SK-N-SH treated with all-trans-retinoic acid at 6 μM for 48 hours (cell line): ENCODE results near the gene PGM5.
"Not testable (repeated sequence)": the region's sequence is repeated elsewhere in the genome, so short reads cannot be mapped to it uniquely, and the experiment has no call there.

Source experiments
- ARNTL ChIP-seq: fragments of 450-650 bp; formaldehyde crosslinking; IDR thresholded peaks from 2 replicates; pipeline ENCODE4 v1.5.0; 2020; ENCODE audit warnings: low read depth, mild to moderate bottlenecking, moderate library complexity, borderline replicate concordance
- CSDC2 ChIP-seq: fragments of 250-450 bp; sonication (Bioruptor Pico); IDR thresholded peaks from 2 replicates; pipeline ENCODE4 v1.5.0; 2020; ENCODE audit warnings: mild to moderate bottlenecking, moderate library complexity
- ESRRG ChIP-seq: fragments of 250-450 bp; sonication (Bioruptor Pico); IDR thresholded peaks from 2 replicates; pipeline ENCODE4 v1.6.1; 2021; ENCODE audit warnings: mild to moderate bottlenecking
- RARB ChIP-seq: fragments of 250-450 bp; sonication (Bioruptor Pico); IDR thresholded peaks from 2 replicates; pipeline ENCODE4 v1.8.0; 2021; ENCODE audit warnings: mild to moderate bottlenecking, moderate library complexity
- TCF4 ChIP-seq: fragments of 250-450 bp; sonication (Bioruptor Pico); IDR thresholded peaks from 2 replicates; pipeline ENCODE4 v1.8.0; 2021; ENCODE audit warnings: mild to moderate bottlenecking, moderate library complexity, borderline replicate concordance
- ZFP3 ChIP-seq: fragments of 250-450 bp; sonication (Bioruptor Pico); IDR thresholded peaks from 2 replicates; pipeline ENCODE4 v1.5.0; 2020; ENCODE audit warnings: mild to moderate bottlenecking, moderate library complexity
- TF ChIP-seq, protein P1 (sequence below): fragments of 250-450 bp; sonication (Bioruptor Pico); IDR thresholded peaks from 2 replicates; pipeline ENCODE4 v1.5.1; 2021; ENCODE audit warnings: mild to moderate bottlenecking, moderate library complexity
- TF ChIP-seq, protein P2 (sequence below): fragments of 250-450 bp; sonication (Bioruptor Pico); IDR thresholded peaks from 2 replicates; pipeline ENCODE4 v1.8.0; 2021; ENCODE audit warnings: low read depth, mild to moderate bottlenecking, moderate library complexity, borderline replicate concordance
- TF ChIP-seq, protein P3 (sequence below): fragments of 250-450 bp; sonication (Bioruptor Pico); IDR thresholded peaks from 2 replicates; pipeline ENCODE4 v1.5.1; 2020; ENCODE audit warnings: low read depth, mild to moderate bottlenecking, moderate library complexity

DNA sequence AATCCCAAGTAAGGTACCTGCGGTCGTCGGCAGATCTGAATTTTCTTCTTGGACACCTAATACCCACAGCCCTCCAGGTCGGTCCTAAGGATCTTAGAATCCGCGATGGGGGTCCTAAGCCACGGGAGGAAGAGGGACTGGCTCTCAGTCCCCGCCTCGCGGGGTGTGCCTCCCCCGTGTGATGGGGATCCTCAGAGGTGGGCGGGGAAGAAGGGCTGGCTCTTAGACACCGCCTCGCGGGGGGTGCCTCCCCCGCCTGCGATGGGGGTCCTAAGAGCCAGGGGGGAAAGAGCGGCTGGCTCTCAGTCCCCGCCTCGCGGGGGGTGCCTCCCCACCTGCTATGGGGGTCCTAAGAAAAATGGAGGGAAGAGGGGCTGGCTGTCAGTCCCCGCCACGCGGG is 32.7 kb upstream of the PGM5 start:
- TF ChIP-seq, protein P1, sequence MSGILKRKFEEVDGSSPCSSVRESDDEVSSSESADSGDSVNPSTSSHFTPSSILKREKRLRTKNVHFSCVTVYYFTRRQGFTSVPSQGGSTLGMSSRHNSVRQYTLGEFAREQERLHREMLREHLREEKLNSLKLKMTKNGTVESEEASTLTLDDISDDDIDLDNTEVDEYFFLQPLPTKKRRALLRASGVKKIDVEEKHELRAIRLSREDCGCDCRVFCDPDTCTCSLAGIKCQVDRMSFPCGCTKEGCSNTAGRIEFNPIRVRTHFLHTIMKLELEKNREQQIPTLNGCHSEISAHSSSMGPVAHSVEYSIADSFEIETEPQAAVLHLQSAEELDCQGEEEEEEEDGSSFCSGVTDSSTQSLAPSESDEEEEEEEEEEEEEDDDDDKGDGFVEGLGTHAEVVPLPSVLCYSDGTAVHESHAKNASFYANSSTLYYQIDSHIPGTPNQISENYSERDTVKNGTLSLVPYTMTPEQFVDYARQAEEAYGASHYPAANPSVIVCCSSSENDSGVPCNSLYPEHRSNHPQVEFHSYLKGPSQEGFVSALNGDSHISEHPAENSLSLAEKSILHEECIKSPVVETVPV = not testable (repeated sequence)
- TF ChIP-seq, protein P2, sequence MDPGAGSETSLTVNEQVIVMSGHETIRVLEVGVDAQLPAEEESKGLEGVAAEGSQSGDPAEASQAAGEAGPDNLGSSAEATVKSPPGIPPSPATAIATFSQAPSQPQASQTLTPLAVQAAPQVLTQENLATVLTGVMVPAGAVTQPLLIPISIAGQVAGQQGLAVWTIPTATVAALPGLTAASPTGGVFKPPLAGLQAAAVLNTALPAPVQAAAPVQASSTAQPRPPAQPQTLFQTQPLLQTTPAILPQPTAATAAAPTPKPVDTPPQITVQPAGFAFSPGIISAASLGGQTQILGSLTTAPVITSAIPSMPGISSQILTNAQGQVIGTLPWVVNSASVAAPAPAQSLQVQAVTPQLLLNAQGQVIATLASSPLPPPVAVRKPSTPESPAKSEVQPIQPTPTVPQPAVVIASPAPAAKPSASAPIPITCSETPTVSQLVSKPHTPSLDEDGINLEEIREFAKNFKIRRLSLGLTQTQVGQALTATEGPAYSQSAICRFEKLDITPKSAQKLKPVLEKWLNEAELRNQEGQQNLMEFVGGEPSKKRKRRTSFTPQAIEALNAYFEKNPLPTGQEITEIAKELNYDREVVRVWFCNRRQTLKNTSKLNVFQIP (CRISPR knock-in tag) = not testable (repeated sequence)
- not testable (repeated sequence) for TF ChIP-seq CSDC2 (CRISPR knock-in tag); ZFP3; ESRRG (CRISPR knock-in tag); TCF4 (CRISPR knock-in tag); RARB (CRISPR knock-in tag); ARNTL (CRISPR knock-in tag)
- TF ChIP-seq, protein P3, sequence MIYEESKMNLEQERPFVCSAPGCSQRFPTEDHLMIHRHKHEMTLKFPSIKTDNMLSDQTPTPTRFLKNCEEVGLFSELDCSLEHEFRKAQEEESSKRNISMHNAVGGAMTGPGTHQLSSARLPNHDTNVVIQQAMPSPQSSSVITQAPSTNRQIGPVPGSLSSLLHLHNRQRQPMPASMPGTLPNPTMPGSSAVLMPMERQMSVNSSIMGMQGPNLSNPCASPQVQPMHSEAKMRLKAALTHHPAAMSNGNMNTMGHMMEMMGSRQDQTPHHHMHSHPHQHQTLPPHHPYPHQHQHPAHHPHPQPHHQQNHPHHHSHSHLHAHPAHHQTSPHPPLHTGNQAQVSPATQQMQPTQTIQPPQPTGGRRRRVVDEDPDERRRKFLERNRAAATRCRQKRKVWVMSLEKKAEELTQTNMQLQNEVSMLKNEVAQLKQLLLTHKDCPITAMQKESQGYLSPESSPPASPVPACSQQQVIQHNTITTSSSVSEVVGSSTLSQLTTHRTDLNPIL = not testable (repeated sequence)
